A172 (cell line): ENCODE results near the gene ERCC1. TPM values are rescaled to one million over a fixed set of nuclear protein-coding genes. Genes with fewer than 3 reads are reported as not detected.

Experiments
- DNase-seq: peaks from one replicate; pipeline ENCODE4 v3.0.0-alpha.2; 2015; ENCODE audit warnings: low spot score
- total RNA-seq: library from RNA; depleted of rRNA; stranded (reverse); fragments of >200 nt; shearing (Covaris generic); gene quantifications from 2 replicates; pipeline ENCODE4 v1.2.3, GENCODE V29; 2014; rRNA removed

The ERCC1 gene
- total RNA-seq, 1 experiment from 2014 or later: 60.2 TPM

- no peak for DNase-seq
Observed at GRCh38 chr19:45364696-45365095, 59.0 kb downstream of the ERCC1 start.

- no peak for DNase-seq
Observed at GRCh38 chr19:45363861-45364459, 59.8 kb downstream of the ERCC1 start.

- no peak for DNase-seq
Observed at GRCh38 chr19:45362291-45362690, 61.4 kb downstream of the ERCC1 start.

GRCh38 chr19:45361608-45362007, 62.1 kb downstream of the ERCC1 start:
- no peak for DNase-seq

- no peak for DNase-seq
Observed at GRCh38 chr19:45358213-45358792, 65.4 kb downstream of the ERCC1 start.

- no peak for DNase-seq
Observed at GRCh38 chr19:45357445-45357783, 66.3 kb downstream of the ERCC1 start.

Other genes with a start within 250 kb of the ERCC1 start
- gene TRAPPC6A, start 245.7 kb downstream of the ERCC1 start, total RNA-seq: 6.9 TPM in 2 replicates
- gene BLOC1S3, start 245.1 kb downstream of the ERCC1 start, total RNA-seq: 0.19 and 4.7 TPM in 2 replicates
- 0.34 TPM in 1 of 2 replicates, not detected in the other for gene EXOC3L2, start 178.5 kb downstream of the ERCC1 start, total RNA-seq
- 4.6 and 5.6 TPM in 2 replicates for gene MARK4, start 172.6 kb downstream of the ERCC1 start, total RNA-seq
- gene CKM, start 101.0 kb downstream of the ERCC1 start, total RNA-seq: not detected in 2 replicates
- not detected in 2 replicates for gene KLC3, start 83.2 kb downstream of the ERCC1 start, total RNA-seq
- gene ERCC2, start 53.3 kb downstream of the ERCC1 start, total RNA-seq: 19.5 and 23.1 TPM in 2 replicates
- 19.9 and 27.8 TPM in 2 replicates for gene PPP1R13L, start 18.8 kb downstream of the ERCC1 start, total RNA-seq
- 15.2 TPM in 2 replicates for gene POLR1G, start 17.3 kb downstream of the ERCC1 start, total RNA-seq
- gene FOSB, start 44.1 kb upstream of the ERCC1 start, total RNA-seq: 0.17 TPM in 1 of 2 replicates, not detected in the other
- gene RTN2, start 73.1 kb upstream of the ERCC1 start, total RNA-seq: 3.4 and 7.7 TPM in 2 replicates
- gene PPM1N, start 74.5 kb upstream of the ERCC1 start, total RNA-seq: 0.31 and 3.6 TPM in 2 replicates
- 54.7 and 64.6 TPM in 2 replicates for gene VASP, start 83.6 kb upstream of the ERCC1 start, total RNA-seq
- 4.0 and 8.6 TPM in 2 replicates for gene OPA3, start 160.9 kb upstream of the ERCC1 start, total RNA-seq
- not detected in 2 replicates for gene GPR4, start 178.3 kb upstream of the ERCC1 start, total RNA-seq
- gene EML2, start 215.5 kb upstream of the ERCC1 start, total RNA-seq: 4.2 and 4.4 TPM in 2 replicates
- gene GIPR, start 244.3 kb upstream of the ERCC1 start, total RNA-seq: 0.10 and 0.72 TPM in 2 replicates